Measurements from ENCODE around the gene SLC25A29.
"Not testable (repeated sequence)": the region's sequence is repeated elsewhere in the genome, so short reads cannot be mapped to it uniquely, and the experiment has no call there.

Gene SLC25A29, protein sequence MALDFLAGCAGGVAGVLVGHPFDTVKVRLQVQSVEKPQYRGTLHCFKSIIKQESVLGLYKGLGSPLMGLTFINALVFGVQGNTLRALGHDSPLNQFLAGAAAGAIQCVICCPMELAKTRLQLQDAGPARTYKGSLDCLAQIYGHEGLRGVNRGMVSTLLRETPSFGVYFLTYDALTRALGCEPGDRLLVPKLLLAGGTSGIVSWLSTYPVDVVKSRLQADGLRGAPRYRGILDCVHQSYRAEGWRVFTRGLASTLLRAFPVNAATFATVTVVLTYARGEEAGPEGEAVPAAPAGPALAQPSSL

DNA sequence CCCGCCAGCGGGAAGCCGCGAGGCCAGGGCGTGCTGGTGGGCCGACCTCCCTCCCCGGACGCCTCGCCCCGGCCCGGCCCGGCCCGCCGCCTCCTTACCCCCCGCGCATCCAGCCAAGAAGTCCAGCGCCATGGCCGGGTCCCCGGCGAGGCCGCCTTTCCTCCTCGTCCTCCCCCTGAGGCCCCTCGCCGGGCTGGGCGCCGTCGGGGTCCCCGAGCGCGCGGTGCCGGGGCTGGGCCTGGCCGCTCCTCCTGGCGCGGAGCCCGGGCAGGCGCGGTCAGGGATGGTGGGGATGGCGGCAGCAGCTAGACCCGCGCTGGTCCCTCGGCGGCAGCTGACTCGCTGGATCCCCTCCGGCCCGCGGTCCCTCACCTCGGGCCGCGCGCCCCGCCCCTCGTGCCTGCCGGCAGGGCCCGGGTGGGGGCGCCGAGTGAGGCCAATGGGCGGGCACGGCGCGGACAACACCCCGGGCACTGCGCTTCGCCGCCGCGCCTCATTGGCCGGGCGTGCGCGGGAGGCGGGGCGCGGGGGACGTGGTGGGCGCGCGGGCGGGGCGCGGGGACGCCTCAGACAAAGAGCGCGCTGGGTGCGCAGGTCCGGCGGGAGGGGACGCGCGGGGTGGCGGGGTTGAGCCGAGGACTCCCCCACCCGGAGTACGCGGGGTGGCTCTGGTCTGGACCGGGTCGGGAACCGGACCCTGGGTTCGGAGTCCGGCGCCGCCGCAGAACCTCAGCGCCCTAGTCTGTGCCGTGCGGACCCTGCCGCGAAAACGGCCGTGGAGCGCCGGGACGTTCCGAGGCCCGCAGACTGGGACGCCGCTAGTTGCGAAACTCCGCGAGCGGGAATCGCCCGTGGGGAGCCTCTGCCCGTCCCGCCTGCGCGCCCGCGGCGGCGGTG is at the start of gene SLC25A29:
Gene SLC25A29, minus strand, starts transcription at position 344 of the 897 bp plus-strand sequence. Its CDS starts 212 bp downstream, at position 132.
- in situ Hi-C loops (cut with MboI; ENCODE audit: low sequenced_read_pairs): no loop called here

DNA sequence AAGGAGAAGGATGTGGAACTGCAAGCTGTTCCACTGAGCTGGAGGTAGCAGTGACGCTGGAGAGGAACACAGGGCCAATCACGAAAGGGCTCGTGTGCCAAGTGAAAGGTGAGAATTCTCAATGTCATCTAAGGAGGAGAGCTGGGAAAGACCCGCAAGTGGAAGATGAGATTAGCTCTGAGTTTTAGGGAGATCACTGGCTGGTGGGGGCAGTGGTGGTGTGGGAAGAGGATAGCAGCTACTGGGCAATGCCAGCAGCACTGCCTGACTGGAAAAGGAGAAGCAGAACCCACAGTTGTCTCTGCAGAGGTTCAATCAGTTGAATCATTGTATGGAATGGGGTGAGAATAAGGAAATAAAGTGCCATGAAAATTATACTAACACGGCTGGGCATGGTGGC is 44.7 kb upstream of the SLC25A29 start:
- in situ Hi-C loops (cut with MboI; ENCODE audit: low sequenced_read_pairs): no loop called here

DNA sequence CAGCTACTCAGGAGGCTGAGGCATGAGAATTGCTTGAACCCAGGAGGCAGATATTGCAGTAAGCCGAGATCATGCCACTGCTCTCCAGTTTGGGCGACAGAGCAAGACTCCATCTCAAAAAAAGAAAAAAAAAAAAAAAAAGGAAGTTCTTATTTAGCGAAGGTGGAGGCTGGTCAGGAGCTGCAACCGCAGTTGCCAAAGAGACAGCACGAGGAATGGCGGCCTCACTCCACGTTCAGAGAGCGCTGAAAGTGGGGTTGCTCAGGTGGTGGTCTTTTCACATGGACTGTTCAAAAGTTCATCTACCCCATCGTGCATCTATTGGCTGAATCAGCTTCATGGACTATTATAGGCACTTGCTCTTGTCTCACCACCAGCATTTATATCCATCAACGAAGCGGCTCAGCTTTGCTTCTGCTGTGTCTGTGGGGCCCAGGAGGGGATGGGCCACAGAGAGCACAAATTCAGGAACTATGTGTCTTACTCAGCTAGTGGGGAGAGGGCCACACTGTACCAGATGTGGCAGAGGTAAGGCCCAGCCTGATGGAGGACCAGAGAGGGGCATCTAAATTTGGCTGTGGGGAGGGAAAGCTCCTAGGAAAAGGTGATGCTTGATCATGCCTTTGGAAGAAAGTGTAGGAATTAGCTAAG is 44.2 kb upstream of the SLC25A29 start:
- in situ Hi-C loops (cut with MboI; ENCODE audit: low sequenced_read_pairs): no loop called here

DNA sequence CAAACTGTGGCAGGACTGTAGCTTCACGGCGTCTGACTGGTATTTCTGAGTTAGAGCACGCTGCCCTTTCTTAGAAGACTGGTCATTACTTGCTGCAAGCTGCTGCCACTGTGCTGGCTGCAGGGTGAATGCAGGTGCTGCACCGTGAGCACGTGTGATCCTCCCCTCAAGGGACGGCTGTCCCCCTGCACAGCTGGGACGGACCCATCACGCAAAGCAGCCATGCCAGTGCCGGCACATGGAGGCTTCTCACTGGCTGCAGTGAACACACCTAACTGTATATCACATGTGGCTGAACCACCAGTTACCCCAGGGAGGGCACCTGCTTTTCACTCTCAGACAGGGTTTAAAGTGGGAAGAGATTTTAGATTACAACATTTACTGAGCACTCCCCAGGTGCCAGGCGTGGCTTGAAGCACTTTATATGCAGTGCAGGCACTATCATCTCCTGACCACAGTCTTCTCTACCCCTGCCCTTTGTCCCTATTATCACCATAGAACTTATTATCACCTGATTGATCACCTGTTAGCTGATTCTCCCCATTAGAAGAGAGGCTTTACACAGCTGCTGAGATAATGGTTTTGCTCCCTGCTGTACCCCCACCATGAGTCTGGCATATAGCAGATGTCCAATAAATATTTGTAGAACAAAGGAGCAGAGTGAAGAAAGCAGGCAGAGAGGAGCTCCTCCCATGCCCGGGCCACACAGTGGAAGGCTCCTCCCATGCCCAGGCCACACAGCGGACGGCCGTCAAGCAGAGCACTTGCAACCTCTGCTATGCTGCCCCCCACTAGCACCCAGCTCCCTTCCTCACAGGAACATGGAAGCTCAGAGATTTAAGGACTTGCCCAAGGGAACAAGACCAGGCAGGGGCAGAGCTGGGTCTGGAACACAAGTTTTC is 42.8 kb upstream of the SLC25A29 start:
- in situ Hi-C loops (cut with MboI; ENCODE audit: low sequenced_read_pairs): no loop called here

DNA sequence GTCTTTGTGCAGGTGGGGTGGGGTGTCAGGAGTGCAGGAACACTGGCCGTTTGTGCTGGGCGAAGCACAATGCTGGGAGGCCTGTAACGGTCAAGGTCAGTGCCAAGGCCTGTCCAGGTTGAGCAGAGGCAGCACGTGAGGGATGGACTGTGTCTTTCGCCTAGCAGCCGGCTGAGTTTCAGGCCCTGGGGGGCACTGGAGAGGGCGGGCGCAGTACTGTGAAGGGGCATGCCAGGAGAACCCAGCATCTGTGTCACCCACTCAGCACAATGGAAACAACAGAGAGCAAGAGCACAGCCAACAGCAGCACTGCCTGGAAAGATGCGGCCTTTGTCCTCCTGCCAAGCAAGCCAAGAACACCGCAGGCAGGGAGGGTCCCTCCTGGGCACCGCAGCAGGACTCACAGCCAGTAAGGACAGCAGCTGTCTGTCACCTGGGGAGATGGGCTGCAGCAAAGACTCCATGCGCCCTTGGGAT is 42.0 kb upstream of the SLC25A29 start:
- in situ Hi-C loops (cut with MboI; ENCODE audit: low sequenced_read_pairs): no loop called here

DNA sequence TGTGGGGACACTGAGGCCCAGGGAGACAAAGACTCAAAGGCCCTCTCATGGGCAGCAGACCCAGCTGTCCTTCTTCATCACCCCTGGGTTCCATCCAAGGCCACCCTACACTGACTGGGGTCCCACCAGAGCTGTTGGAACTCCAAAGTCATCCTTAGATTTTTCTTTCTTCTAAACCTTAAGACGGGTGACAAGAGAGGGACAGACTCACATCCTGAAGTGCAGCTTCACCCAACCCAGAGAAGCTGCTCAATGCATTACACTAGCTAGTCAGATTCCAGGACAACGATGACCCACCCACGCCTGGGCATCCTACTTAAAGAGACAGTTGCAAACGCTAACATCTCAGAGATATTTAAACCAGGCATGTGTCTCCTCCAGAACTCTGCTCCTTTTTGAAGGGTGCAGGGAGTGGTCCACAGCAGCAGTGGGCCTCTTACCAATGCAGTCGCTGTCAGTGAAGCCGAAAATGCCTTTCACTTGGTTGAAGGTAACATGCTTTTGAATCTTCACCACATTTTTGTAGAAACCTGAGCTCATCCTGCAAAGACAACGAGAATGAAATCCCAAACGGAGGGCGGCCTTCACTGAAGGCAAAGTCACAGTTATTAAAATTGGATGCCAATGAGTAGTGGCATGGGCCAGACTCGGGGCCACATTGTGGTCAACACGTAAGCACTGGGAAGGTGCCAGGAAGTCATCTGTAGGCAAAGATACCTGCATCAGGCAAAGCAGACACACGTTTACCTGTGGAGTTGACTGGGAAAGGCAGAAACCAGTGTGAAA is 40.3 kb upstream of the SLC25A29 start:
- in situ Hi-C loops (cut with MboI; ENCODE audit: low sequenced_read_pairs): no loop called here

DNA sequence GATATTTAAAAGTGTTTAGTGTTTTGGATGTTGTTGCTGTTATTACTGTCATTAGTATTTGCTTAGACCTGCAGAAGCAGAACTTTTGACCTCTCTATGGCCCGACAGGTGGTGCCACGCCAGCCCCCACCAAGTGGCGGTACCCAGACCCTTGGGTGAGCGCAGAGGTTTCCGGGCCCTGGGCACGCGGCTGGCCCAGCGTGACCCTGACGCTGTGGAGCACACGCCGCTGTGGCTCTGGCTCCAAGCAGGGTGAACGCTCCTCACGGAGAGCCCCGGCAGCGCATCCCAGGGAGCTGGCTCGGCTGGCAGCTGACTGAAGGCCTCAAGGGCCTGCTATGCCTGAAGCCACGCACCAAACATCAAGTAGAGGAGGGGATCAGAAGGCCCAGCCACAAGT is 39.5 kb upstream of the SLC25A29 start:
- in situ Hi-C loops (cut with MboI; ENCODE audit: low sequenced_read_pairs): no loop called here

DNA sequence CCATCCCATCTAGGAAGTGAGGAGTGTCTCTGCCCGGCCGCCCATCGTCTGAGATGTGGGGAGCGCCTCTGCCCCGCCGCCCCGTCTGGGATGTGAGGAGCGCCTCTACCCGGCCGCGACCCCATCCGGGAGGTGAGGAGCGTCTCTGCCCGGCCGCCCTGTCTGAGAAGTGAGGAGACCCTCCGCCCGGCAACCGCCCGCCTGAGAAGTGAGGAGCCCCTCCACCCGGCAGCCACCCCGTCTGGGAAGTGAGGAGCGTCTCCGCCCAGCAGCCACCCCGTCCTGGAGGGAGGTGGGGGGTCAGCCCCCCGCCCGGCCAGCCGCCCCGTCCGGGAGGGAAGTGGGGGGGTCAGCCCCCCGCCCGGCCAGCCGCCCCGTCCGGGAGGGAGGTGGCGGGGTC is 38.4 kb upstream of the SLC25A29 start:
- in situ Hi-C loops (cut with MboI; ENCODE audit: low sequenced_read_pairs): not testable (repeated sequence)

DNA sequence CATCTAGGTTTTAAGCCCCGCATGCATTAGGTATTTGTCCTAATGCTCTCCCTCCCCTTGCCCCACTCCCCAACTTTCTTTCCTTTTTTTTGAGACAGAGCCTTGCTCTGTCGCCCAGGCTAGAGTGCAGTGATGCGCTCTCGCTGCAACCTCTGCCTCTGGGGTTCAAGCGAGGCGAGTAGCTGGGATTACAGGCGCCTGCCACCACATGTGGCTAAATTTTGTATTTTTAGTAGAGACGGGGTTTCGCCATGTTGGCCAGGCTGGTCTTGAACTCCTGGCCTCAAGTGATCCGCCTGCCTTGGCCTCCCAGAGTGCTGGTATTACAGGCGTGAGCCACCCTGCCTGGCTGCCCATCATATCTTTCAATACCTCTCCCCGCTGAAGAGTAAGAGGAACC is 36.6 kb upstream of the SLC25A29 start:
- in situ Hi-C loops (cut with MboI; ENCODE audit: low sequenced_read_pairs): not testable (repeated sequence)

DNA sequence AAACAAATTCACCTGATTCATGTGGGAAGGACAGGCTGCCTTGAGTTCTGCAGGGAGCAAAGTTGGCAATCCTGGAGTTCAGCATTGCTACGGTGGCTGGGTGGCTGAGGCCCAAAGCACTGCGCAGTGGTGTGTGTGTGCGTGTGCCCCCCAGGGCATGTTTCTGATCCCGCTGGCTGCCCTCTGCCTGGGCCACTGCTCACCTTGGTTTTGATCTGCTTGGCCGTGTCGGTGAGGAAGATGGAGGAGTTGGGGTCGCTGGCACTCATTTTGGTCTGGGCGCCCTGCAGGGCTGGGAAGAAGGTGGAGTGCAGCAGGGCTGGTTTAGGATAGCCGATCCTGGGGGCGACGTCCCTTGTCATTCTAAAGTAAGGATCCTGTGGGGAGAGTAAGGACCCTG is 36.0 kb upstream of the SLC25A29 start:
- in situ Hi-C loops (cut with MboI; ENCODE audit: low sequenced_read_pairs): no loop called here

DNA sequence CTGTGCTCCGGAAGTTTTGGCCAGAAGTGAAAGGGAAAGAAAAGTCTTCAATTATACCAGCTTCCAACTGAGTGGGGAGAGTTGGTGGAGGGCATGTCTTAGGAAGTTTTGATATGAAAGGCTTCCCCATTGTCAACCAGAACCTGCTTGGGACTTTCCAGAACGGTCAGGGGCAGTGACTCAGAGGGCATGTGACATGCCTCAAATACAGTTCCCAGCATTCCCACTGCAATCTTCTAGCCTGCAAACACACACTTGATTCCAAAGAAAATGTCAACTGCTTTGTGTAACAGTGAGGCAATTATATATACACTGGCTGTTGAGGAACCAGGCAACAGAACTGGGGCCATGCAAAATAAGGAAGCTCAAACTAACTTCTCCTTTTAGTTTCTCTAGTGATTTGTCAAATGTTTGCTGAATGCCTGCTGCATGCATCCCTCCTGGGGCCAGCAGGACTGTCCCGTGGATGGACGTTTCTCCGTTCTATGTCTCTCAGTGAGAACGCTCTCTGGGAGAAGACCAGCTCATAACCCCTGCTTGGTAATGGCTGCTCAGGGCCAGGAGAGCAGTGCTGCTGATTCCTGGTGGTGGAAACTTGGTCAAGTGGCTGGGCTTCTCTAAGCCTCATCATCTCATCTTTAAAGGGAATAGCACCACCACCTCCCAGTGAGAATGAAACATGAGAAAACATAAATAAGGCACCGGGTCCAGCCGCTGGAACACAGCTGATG is 35.2 kb upstream of the SLC25A29 start:
- in situ Hi-C loops (cut with MboI; ENCODE audit: low sequenced_read_pairs): no loop called here

DNA sequence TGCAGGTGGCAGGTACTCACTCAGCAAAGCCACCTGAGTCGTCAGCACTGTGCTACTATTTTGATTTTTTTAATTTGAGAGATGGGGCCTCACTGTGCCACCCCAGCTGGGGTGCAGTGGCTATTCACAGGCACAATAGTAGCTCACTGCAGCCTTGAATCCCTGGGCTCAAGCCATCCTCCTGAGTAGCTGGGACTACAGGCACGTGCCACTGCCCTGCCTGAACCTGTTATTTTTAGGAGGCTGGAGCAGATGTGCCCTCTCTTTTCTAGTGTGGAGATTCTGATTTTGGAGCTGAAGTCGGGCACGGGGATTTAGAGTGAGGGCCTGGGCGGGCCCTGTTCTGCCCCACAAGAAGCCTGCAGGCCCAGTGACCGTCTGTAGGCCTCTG is 34.2 kb upstream of the SLC25A29 start:
- in situ Hi-C loops (cut with MboI; ENCODE audit: low sequenced_read_pairs): no loop called here

DNA sequence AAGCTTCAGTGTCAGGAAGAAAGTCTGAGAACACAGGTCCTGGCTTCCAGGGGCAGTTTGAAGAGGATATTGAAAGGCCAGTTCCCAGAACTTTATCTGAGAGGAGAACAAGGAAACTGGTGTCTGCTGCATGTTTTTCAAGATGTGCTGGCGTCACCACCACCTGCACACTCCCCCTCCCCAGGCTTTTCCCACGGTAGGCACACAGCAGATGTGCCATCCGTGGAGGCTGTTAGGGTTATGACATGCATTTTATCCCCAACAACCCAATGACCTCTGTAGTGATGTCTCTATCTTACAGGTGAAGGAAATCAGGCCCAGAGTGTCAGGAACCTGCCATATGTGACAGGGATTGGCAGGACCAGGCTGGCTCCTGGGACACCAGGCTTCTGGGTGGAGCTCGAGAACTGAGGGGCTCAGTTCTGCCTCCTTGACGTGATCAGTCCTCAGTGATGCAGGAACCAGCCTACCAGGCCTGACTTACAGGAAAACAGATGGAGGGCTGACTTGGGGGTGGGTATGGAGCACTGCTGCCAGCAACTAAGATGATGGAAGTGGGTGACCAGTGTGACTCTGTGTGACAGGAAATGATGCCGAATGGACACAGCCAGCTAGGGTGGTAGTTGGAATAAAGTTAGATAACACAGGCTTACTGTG is 33.6 kb upstream of the SLC25A29 start:
- in situ Hi-C loops (cut with MboI; ENCODE audit: low sequenced_read_pairs): no loop called here

DNA sequence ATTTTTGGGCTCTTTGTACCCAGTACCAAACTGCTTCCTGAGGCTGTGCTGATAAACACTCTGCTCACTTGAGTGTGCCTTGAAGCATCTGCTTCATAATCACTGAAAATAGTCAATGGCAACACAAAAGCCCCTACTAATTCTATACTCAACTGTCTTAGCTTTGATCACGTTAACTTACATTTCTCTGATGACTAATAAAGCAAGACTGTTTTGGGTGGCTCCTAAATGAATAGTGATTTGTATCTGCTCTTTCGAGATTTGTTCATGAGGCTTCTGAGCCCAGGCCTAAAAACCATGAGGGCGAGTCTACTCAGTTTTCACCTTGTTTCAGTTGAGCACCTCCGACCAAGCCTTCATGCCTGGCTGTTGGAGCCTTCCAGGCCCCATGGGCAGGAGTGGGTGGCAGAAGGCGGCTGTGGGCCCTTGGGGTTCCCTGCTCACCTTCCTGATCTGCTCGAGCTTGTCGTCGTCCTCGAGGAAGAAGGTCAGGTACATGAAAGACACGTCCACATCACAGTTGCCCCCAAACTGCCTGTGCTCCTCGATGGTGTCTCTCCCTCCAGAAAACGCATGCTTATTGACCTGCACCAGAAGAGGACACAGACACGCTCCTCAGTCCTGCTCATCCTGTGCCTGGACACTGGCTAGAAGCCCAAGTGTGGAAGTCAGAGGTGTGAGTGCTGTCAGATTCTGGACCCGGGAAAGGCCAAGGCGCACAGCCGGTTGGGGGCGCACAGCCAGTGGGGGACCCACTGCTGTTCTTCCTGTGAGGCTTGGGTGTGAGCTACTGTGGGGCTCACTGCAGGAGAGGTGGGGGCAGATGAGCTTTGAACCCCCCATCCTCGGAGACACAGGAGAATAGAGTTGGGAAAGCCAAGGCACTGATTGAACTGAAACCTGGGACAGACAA is 30.6 kb upstream of the SLC25A29 start:
- in situ Hi-C loops (cut with MboI; ENCODE audit: low sequenced_read_pairs): no loop called here

DNA sequence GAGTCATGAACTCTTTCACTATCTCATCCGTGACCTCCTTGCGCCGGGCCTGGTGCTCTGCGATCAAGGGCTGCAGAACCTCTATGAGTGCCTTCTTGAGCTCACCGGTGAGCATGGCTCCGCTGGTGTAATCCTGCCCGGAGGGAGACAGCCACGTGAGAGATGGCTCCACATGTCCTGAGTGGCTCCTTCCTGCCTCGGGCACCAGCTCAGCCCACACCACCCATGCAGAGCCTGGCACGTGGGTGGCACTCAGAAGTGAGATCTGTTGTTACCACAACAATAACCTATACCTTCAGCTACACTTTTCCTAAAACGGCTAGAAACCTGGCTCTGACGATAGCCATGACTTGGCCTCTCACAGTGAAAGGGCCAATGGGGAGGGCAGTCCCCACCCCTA is 28.7 kb upstream of the SLC25A29 start:
- in situ Hi-C loops (cut with MboI; ENCODE audit: low sequenced_read_pairs): no loop called here

DNA sequence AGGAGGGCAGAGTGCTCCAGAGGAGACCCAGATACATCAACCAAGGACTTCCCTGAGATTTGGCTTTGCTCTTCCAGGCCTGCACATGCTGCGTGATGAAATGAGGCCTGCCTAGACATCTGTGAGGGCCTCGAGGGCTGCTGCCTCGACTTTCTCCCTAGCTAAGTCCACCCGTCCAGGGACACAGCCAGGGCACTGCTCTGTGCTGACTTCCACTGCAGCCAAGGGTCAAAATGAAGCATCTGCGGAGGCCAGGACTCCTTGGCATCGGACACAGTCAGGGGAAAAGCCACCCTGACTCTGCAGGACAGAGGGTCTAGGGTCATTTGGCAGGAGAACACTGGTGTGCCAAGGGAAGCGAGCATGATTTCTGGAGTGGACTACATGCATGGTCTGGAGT is 27.6 kb upstream of the SLC25A29 start:
- in situ Hi-C loops (cut with MboI; ENCODE audit: low sequenced_read_pairs): no loop called here

DNA sequence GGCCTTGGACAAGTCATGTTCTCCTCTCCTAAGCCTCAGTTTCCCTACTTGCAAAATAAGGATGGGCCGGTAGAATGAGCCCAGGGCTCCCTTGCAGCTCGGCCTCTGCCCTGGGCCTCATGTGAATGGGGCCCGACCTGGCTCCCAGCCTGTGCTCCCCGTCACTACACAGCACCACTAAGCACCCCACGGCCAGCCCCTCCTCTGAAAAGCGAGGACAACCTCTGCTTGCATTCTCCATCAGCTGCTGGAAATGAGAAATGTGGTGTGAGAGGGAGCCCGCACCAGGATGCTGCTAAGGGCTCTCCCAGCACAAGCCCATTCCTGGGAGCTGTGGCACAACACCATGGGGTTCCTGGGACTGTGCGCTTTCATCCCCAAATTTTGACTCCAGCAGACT is 27.1 kb upstream of the SLC25A29 start:
- in situ Hi-C loops (cut with MboI; ENCODE audit: low sequenced_read_pairs): no loop called here

DNA sequence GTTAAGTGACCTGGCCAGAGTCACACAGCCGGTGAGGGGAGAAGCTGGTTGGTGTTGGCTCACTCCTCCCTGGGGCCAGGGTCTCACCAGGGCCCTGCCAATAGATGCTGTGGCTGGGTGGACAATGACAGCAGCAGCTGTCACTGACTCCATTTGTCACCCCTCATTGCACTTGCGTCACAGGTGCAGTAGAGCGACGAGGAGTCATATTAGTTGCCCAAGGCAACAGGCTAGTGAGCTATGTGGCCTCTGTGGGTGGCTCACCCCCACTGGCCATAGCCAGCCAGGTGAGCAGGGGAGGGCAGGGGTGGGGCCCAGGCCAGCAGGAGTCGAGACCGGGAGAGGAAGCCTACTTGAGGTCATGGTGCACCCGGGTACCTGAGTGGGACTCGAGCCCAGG is 26.6 kb upstream of the SLC25A29 start:
- in situ Hi-C loops (cut with MboI; ENCODE audit: low sequenced_read_pairs): no loop called here

Data from HL-60/S4 treated with phorbol 12-myristate 13-acetate at 8.2 ng/mL for 4 days and 3 days (cell line).